Fibroblast of the aortic adventitia (primary cell): Measurements from ENCODE around the gene CASP2. TPM values are rescaled to one million over a fixed set of nuclear protein-coding genes. Genes with fewer than 3 reads are reported as not detected.
A peak's percentile ranks its signal among the peaks of the same experiment; 100 is the strongest.

Source experiments
- DNase-seq: peaks from one replicate; pipeline ENCODE4 v3.0.0-alpha.2; 2010; ENCODE audit warnings: low read depth
- H3K4me3 ChIP-seq: 2 replicates; pipeline ENCODE4 v1.5.1; 2011; ENCODE audit warnings: low read depth, mild to moderate bottlenecking, control low read depth, low read length, moderate library complexity
- total RNA-seq: library from RNA; depleted of rRNA; stranded (reverse); fragments of >200 nt; gene quantifications from 2 replicates; pipeline ENCODE4 v1.2.3, GENCODE V29; 2012; ENCODE audit warnings: low replicate concordance
- TF ChIP-seq, protein P1 (sequence below): IDR thresholded peaks from 2 replicates; pipeline ENCODE4 v1.5.1; 2011; ENCODE audit warnings: mild to moderate bottlenecking, low read length, control low read depth, inconsistent platforms; ENCODE audit not compliant: insufficient read depth

The CASP2 gene
- total RNA-seq, result 18.4 and 19.8 TPM in 2 replicates

DNA sequence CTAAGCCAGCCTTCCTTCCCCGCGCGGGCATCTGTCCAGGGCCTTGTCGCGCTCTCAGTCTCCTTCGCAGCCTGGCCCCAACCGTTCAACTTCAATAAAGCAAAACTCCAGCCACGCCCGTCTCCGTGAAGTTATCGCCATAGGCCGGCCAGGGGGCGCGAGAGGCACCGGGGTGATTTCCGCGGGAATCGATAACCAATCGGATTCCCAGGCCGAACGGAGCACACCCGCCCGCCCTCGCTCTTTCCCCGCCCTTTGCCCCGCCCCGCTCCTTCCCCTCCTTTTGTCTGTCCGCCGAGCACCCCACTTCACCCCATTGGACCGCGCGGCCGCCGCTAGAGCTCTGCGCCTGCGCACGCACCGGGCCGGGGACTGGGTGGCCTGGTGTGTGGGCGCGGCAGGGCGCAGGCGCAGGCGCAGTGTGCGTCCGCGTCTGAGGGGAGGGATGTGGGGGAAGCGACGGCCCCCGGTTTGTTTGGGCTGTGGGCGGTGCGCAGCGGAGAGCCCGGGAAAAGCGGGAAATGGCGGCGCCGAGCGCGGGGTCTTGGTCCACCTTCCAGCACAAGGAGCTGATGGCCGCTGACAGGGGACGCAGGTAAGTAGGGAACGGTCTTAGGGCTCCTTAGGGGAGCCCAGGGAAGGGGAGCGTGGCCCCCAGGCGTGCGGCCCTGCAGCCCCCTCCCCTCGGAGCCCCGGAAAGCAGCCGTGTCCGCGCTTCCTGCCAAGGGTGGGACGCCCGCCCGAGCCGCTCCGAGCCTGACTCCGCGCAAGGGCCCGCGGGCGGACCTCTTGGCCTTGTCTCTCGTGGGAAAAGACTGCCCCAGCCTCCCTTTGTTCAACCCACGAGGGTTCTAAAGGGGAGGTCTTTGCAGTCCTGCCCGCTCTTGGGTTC, at the start of gene CASP2:
TSS of gene CASP2 (plus strand) at position 417 of the 892 bp plus-strand sequence. CDS start at position 522, 105 bp downstream.
- peak; percentile 95 for DNase-seq
- peak within 1 kb of the TSS; percentile 90 for H3K4me3 ChIP-seq
- TF ChIP-seq, protein P1, sequence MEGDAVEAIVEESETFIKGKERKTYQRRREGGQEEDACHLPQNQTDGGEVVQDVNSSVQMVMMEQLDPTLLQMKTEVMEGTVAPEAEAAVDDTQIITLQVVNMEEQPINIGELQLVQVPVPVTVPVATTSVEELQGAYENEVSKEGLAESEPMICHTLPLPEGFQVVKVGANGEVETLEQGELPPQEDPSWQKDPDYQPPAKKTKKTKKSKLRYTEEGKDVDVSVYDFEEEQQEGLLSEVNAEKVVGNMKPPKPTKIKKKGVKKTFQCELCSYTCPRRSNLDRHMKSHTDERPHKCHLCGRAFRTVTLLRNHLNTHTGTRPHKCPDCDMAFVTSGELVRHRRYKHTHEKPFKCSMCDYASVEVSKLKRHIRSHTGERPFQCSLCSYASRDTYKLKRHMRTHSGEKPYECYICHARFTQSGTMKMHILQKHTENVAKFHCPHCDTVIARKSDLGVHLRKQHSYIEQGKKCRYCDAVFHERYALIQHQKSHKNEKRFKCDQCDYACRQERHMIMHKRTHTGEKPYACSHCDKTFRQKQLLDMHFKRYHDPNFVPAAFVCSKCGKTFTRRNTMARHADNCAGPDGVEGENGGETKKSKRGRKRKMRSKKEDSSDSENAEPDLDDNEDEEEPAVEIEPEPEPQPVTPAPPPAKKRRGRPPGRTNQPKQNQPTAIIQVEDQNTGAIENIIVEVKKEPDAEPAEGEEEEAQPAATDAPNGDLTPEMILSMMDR, result peak; percentile 46

DNA sequence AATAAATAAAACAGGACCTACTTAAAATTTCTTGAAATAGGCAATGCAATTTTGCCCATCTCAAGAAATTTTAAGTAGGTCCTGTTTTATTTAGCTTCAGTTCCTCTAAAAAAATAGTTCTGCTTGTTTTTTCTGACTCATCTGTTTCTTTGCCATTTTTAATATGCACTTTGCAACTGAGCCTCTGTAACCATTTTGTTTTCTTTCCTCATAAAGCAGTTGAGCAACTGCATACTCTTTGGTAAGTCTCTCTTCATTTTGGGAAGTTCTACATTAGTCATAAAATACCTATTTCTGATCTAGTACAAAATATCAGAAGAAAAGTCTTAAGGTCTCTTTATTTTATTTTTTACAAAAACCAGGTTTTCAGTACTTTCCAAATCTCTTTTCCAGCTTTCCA, 48.3 kb upstream of the CASP2 start:
- H3K4me3 ChIP-seq, result no peak overlapping the region
- TF ChIP-seq, protein P1, result no peak
- DNase-seq, result peak; percentile 53

DNA sequence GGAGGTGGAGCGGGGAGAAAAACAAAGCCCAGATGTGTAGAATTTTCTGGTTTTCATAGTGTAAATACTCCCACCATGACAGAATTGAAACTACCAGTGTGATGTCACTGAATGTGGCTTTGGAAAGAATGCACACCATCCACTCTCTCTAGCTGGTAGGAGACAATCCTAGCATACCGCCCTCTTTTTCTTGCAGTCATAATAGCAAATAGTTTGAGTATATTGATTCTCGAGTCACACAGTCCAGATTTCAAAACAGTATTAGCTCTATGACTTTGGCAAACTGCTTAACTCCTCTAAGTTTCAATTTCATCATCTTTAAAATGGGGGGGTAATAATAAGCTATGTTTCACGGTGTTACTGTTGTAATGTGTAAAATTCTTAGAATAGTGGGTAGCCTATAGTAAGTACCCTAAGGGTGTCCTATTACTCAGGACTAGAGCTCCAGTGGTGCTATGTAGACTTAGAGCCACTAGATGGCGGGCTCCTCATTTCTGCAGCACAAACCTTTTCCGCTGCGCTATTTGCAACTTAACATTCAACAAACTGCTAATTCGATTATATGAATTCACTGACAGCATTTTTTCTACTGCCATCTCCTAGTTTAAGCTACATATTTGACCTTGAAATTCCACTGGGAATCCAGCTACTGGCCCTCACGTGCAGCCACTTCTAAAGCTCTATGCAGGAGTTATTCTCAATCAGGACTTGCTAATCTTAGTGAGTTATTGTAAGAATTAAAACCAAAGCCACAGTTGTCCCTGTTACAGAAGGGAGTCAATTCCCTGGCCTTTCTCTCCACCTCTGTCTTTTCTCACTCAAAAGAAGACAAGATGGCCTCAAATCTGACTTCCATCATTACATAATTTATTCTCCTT, 47.6 kb upstream of the CASP2 start:
- DNase-seq, result peak; percentile 90
- TF ChIP-seq, protein P1, result peak; percentile 94
- H3K4me3 ChIP-seq, result no peak overlapping the region

DNA sequence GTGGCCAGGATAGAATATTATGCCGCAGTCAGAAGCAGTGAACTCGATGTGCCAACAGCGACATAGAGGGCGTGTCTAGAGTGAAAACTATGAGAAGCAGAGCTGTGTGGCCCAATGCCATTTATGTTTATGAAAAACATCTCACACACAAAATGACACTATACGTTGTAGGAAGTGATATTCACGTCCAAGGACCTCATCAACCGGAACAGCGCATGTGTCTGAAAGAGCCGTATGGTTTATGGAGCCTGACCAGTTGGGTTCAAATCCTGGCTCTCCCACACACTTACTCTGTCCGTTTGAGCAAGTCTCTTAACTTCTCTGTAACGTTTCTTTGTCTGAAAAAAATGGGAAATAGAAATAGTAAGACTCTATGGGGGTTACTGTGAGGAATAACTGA, 45.8 kb upstream of the CASP2 start:
- H3K4me3 ChIP-seq, result no peak overlapping the region
- TF ChIP-seq, protein P1, result no peak
- DNase-seq, result no peak

DNA sequence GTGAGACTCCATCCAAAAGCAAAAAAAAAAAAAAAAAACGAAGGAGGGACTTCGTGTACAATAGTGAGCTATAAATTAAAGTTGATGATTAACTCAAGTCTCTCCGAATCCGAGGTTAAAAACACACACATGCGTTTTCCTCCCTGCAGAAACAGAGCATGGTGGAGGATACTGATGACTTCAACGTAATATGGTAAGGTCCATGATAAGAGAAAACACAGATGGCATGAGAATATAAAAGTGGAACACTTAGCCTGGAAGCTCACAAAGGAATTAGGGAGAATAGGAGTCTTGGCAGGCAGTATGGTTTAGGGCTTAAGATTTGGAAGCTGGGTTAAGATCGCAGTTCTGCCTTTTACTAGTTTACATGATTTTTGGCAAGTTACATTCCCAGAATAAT, 45.0 kb upstream of the CASP2 start:
- no peak for DNase-seq
- H3K4me3 ChIP-seq, result no peak overlapping the region
- TF ChIP-seq, protein P1, result no peak

DNA sequence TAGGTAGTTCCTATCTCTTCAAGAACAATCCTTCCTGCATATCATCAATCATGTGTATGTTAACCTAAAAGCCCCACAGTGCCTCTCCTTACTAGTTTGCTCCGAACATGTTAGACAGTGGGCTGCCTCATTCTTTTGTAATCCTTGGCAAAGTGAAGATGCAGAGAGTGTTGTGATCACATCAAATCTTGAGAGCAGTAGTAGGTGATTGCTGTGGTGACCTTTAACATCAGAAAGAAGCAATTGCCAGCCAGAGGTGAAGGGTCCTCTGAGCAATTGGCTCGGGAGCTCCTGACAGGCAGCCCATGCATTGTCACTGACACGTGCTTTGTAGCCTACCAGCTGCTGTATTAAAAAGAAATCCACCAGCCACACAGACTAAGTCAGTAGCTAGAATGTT, 44.5 kb upstream of the CASP2 start:
- no peak overlapping the region for H3K4me3 ChIP-seq
- TF ChIP-seq, protein P1, result no peak
- no peak for DNase-seq
